ENCODE data around the gene CTCFL. TPM values are rescaled to one million over a fixed set of nuclear protein-coding genes. Genes with fewer than 3 reads are reported as not detected.
"Not testable (repeated sequence)": the region's sequence is repeated elsewhere in the genome, so short reads cannot be mapped to it uniquely, and the experiment has no call there.

The CTCFL gene
- total RNA-seq, 1 donor from 2014 or later: not detected

- no peaks in the 10 kb centered on the region for H3K9me3 ChIP-seq (replicated peaks)
- H3K4me3 ChIP-seq: no peak overlapping the region
- DNase-seq: no peak
- peaks cover 15% of the 10 kb centered on the region for H3K27me3 ChIP-seq (ENCODE audit: low read depth)
- intact Hi-C loops (cut with micrococcal nuclease): no loop called here
- peaks cover 16% of the 10 kb centered on the region for H3K4me1 ChIP-seq
- TF ChIP-seq CTCF (IDR thresholded peaks at IDR 0.05; ENCODE audit: borderline replicate concordance): no peak
- no peak overlapping the region for H3K27ac ChIP-seq (replicated peaks)
- H3K36me3 ChIP-seq: no peaks in the 10 kb centered on the region
Measured at GRCh38 chr20:57476084-57476526, 48.8 kb downstream of the CTCFL start.

GRCh38 chr20:57475388-57476083 lies 49.4 kb downstream of the CTCFL start:
- no peak for TF ChIP-seq CTCF (IDR thresholded peaks at IDR 0.05; ENCODE audit: borderline replicate concordance)
- Histone ChIP-seq H3K9me3 (replicated peaks) (no peaks in the 10 kb centered on the region), H3K36me3 (no peaks in the 10 kb centered on the region), H3K27me3 (ENCODE audit: low read depth) (peaks cover 16% of the 10 kb centered on the region), H3K4me3 (no peak overlapping the region), H3K27ac (replicated peaks) (no peak overlapping the region), H3K4me1 (peaks cover 13% of the 10 kb centered on the region)
- no peak for DNase-seq
- intact Hi-C loops (cut with micrococcal nuclease): no loop called here

GRCh38 chr20:57474816-57475215 lies 50.1 kb downstream of the CTCFL start:
- Histone ChIP-seq H3K36me3 (no peaks in the 10 kb centered on the region), H3K27me3 (ENCODE audit: low read depth) (peaks cover 21% of the 10 kb centered on the region), H3K4me3 (no peak overlapping the region), H3K27ac (replicated peaks) (no peak overlapping the region), H3K4me1 (peaks cover 17% of the 10 kb centered on the region), H3K9me3 (replicated peaks) (no peaks in the 10 kb centered on the region)
- DNase-seq: no peak
- intact Hi-C loops (cut with micrococcal nuclease): no loop called here
- no peak for TF ChIP-seq CTCF (IDR thresholded peaks at IDR 0.05; ENCODE audit: borderline replicate concordance)

- no peak for DNase-seq
- Histone ChIP-seq H3K9me3 (replicated peaks) (no peaks in the 10 kb centered on the region), H3K4me1 (peaks cover 21% of the 10 kb centered on the region), H3K4me3 (no peak overlapping the region), H3K27me3 (ENCODE audit: low read depth) (peaks cover 21% of the 10 kb centered on the region), H3K36me3 (no peaks in the 10 kb centered on the region), H3K27ac (replicated peaks) (no peak overlapping the region)
- intact Hi-C loops (cut with micrococcal nuclease): no loop called here
- no peak for TF ChIP-seq CTCF (IDR thresholded peaks at IDR 0.05; ENCODE audit: borderline replicate concordance)
Measured at GRCh38 chr20:57474205-57474604, 50.7 kb downstream of the CTCFL start.

- H3K27ac ChIP-seq (replicated peaks): no peak overlapping the region
- no peaks in the 10 kb centered on the region for H3K9me3 ChIP-seq (replicated peaks)
- H3K4me1 ChIP-seq: peaks cover 28% of the 10 kb centered on the region
- no peak for DNase-seq
- H3K27me3 ChIP-seq (ENCODE audit: low read depth): peaks cover 20% of the 10 kb centered on the region
- intact Hi-C loops (cut with micrococcal nuclease): no loop called here
- TF ChIP-seq CTCF (IDR thresholded peaks at IDR 0.05; ENCODE audit: borderline replicate concordance): no peak
- H3K36me3 ChIP-seq: no peaks in the 10 kb centered on the region
- no peak overlapping the region for H3K4me3 ChIP-seq
Measured at GRCh38 chr20:57473246-57474048, 51.5 kb downstream of the CTCFL start.

GRCh38 chr20:57472474-57472873 lies 52.5 kb downstream of the CTCFL start:
- H3K9me3 ChIP-seq (replicated peaks); DNase-seq; H3K36me3 ChIP-seq; H3K27ac ChIP-seq (replicated peaks); H3K4me3 ChIP-seq; intact Hi-C loops (cut with micrococcal nuclease): not testable (repeated sequence)
- Histone ChIP-seq H3K4me1 (peaks cover 36% of the 10 kb centered on the region), H3K27me3 (ENCODE audit: low read depth) (peaks cover 26% of the 10 kb centered on the region)
